HepG2 (cell line): Measurements from ENCODE around the gene ABCE1. TPM values are rescaled to one million over a fixed set of nuclear protein-coding genes. Genes with fewer than 3 reads are reported as not detected.

Experiments
- AGO2 ChIP-seq: fragments of 200-400 bp; formaldehyde crosslinking; optimal IDR thresholded peaks from 2 replicates; pipeline ENCODE3; 2017; ENCODE audit warnings: mild to moderate bottlenecking, low read depth, low read length, moderate library complexity
- ATF1 ChIP-seq: IDR thresholded peaks from 2 replicates; pipeline ENCODE4 v1.6.1; 2016; ENCODE audit warnings: mild to moderate bottlenecking, control low read depth
- HDAC1 ChIP-seq: sonication (generic); formaldehyde crosslinking; IDR thresholded peaks from 2 replicates; pipeline ENCODE4 v1.5.1; 2020; ENCODE audit warnings: mild to moderate bottlenecking, missing genetic modification reagents
- MAFF ChIP-seq: IDR thresholded peaks from 2 replicates; pipeline ENCODE4 v1.6.1; 2011; ENCODE audit warnings: low read depth, low read length, improper control_type of control experiment
- MXI1 ChIP-seq: IDR thresholded peaks from 3 replicates; pipeline ENCODE4 v1.6.1; 2012; ENCODE audit warnings: low read depth, low read length, inconsistent platforms, borderline replicate concordance
- PCBP1 ChIP-seq: fragments of 200-400 bp; formaldehyde crosslinking; IDR thresholded peaks from 2 replicates; pipeline ENCODE4 v1.6.1; 2017; ENCODE audit warnings: mild to moderate bottlenecking, low read depth, low read length, borderline replicate concordance
- RCOR2 ChIP-seq: IDR thresholded peaks from 2 replicates; pipeline ENCODE4 v1.6.1; 2016; ENCODE audit warnings: missing biosample characterization, missing genetic modification reagents
- TMF1 ChIP-seq: sonication (generic); formaldehyde crosslinking; IDR thresholded peaks from 2 replicates; pipeline ENCODE4 v1.8.1; 2022; ENCODE audit warnings: low read depth, missing genetic modification reagents
- TRIM24 ChIP-seq: sonication (generic); formaldehyde crosslinking; IDR thresholded peaks from 2 replicates; pipeline ENCODE4 v1.8.0; 2022; ENCODE audit warnings: mild to moderate bottlenecking, missing genetic modification reagents
- ZNF17 ChIP-seq: sonication (generic); formaldehyde crosslinking; IDR thresholded peaks from 2 replicates; pipeline ENCODE4 v1.5.0; 2020; ENCODE audit warnings: mild to moderate bottlenecking, missing genetic modification reagents
- ZNF577 ChIP-seq: sonication (generic); formaldehyde crosslinking; IDR thresholded peaks from 2 replicates; pipeline ENCODE4 v1.4.0; 2020; ENCODE audit warnings: mild to moderate bottlenecking, low read depth, missing genetic modification reagents, borderline replicate concordance
- ZNF674 ChIP-seq: sonication (generic); formaldehyde crosslinking; IDR thresholded peaks from 2 replicates; pipeline ENCODE4 v1.5.0; 2020; ENCODE audit warnings: low read depth, mild to moderate bottlenecking, missing genetic modification reagents
- ZNF839 ChIP-seq: sonication (generic); formaldehyde crosslinking; IDR thresholded peaks from 2 replicates; pipeline ENCODE4 v1.4.0; 2020; ENCODE audit warnings: missing genetic modification reagents, mild to moderate bottlenecking, borderline replicate concordance
- polyA plus RNA-seq, 8 experiments: library from polyadenylated mRNA; depleted of rRNA in 3 of 8; stranded (reverse) in 7 of 8; unstranded in 1 of 8; fragments of >200 nt; fragmentation: Illumina TruSeq in 4 of 8; extraction: Trizol in 4 of 8; gene quantifications; 2 replicates each; pipeline versions ENCODE4 v1.2.1 to v1.2.3, GENCODE V29; 2011 to 2016; ENCODE audit warnings: low read depth in 4 of 8, missing spikeins in 1 of 8, mixed read lengths in 1 of 8; ENCODE audit not compliant: insufficient read depth in 1 of 8
- total RNA-seq, 5 experiments: library from RNA; depleted of rRNA; stranded (reverse); fragments of >200 nt; fragmentation: Illumina TruSeq; extraction: Trizol; gene quantifications; 2 replicates each; pipeline ENCODE4 v1.2.3, GENCODE V29; 2016; ENCODE audit warnings: low read depth in 1 of 5
- TF ChIP-seq, protein P1 (sequence below): sonication (generic); formaldehyde crosslinking; IDR thresholded peaks from 2 replicates; pipeline ENCODE4 v1.8.0; 2022; ENCODE audit warnings: low read depth, missing genetic modification reagents
- TF ChIP-seq, protein P2 (sequence below): sonication (generic); formaldehyde crosslinking; IDR thresholded peaks from 2 replicates; pipeline ENCODE4 v1.5.1; 2020; ENCODE audit warnings: mild to moderate bottlenecking, missing genetic modification reagents, borderline replicate concordance
- TF ChIP-seq, protein P3 (sequence below): sonication (generic); formaldehyde crosslinking; IDR thresholded peaks from 2 replicates; pipeline ENCODE4 v1.5.0; 2020; ENCODE audit warnings: missing genetic modification reagents
- TF ChIP-seq, protein P4 (sequence below): IDR thresholded peaks from 2 replicates; pipeline ENCODE4 v1.6.1; 2016; ENCODE audit warnings: missing biosample characterization, missing genetic modification reagents, low read depth

ABCE1 gene
- total and polyA plus RNA-seq, 2 of the 13 experiments (the other 11 are each of a cell fraction or from before 2014, with no cell fraction given): 50.8 to 139 TPM

DNA sequence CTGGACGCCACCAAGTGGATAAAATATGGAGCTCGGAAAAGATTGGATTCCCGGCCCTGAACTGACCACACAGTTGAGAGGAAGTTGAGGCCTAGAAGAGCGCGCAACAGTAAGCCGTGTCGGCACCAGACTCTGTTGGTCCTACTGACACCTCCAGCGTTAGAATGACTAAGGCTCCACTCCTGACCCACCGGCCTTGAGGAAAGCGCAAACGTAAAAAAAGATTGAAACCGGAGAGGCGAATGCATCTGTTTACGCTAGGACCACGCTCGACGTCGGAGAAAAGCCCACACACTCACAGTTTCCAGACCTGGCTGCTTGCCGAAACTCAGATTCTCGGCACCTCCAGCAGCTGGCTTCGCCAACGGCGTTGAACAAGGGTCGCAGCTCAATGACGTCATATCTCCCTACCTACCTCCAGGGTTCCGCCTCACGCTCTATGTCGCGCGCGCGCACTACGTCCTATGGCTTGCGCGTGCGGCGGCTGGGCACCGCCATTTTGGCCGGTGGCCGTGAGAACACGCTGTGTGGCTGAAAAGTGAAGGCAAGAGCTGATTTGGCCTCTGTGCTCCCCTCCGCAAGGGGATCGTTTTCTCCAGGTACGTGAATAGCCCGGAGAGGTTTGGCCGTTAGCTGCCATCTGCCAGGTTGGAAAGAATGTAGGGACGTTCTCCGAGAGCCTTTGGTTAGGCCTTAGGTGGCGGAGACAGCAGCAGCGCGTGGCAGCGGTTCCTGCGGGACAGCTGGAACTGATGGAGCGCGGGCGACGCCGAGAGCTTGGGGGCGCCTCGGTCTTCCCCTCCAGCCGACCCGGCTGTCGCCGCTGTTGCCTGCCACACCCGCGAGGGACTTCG, at the start of gene ABCE1, which contains the start of gene ANAPC10 (continued):
- TF ChIP-seq, protein P1, sequence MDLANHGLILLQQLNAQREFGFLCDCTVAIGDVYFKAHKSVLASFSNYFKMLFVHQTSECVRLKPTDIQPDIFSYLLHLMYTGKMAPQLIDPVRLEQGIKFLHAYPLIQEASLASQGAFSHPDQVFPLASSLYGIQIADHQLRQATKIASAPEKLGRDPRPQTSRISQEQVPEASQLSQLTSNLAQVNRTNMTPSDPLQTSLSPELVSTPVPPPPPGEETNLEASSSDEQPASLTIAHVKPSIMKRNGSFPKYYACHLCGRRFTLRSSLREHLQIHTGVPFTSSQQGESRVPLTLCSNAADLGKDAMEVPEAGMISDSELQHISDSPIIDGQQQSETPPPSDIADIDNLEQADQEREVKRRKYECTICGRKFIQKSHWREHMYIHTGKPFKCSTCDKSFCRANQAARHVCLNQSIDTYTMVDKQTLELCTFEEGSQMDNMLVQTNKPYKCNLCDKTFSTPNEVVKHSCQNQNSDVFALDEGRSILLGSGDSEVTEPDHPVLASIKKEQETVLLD: peak; percentile 66; the same call in 1 of the 2 replicates
- TF ChIP-seq, protein P2, sequence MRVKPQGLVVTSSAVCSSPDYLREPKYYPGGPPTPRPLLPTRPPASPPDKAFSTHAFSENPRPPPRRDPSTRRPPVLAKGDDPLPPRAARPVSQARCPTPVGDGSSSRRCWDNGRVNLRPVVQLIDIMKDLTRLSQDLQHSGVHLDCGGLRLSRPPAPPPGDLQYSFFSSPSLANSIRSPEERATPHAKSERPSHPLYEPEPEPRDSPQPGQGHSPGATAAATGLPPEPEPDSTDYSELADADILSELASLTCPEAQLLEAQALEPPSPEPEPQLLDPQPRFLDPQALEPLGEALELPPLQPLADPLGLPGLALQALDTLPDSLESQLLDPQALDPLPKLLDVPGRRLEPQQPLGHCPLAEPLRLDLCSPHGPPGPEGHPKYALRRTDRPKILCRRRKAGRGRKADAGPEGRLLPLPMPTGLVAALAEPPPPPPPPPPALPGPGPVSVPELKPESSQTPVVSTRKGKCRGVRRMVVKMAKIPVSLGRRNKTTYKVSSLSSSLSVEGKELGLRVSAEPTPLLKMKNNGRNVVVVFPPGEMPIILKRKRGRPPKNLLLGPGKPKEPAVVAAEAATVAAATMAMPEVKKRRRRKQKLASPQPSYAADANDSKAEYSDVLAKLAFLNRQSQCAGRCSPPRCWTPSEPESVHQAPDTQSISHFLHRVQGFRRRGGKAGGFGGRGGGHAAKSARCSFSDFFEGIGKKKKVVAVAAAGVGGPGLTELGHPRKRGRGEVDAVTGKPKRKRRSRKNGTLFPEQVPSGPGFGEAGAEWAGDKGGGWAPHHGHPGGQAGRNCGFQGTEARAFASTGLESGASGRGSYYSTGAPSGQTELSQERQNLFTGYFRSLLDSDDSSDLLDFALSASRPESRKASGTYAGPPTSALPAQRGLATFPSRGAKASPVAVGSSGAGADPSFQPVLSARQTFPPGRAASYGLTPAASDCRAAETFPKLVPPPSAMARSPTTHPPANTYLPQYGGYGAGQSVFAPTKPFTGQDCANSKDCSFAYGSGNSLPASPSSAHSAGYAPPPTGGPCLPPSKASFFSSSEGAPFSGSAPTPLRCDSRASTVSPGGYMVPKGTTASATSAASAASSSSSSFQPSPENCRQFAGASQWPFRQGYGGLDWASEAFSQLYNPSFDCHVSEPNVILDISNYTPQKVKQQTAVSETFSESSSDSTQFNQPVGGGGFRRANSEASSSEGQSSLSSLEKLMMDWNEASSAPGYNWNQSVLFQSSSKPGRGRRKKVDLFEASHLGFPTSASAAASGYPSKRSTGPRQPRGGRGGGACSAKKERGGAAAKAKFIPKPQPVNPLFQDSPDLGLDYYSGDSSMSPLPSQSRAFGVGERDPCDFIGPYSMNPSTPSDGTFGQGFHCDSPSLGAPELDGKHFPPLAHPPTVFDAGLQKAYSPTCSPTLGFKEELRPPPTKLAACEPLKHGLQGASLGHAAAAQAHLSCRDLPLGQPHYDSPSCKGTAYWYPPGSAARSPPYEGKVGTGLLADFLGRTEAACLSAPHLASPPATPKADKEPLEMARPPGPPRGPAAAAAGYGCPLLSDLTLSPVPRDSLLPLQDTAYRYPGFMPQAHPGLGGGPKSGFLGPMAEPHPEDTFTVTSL: no peak
- TF ChIP-seq MAFF: no peak
- no peak for TF ChIP-seq ZNF674 (CRISPR knock-in tag)
- TF ChIP-seq ZNF577 (CRISPR knock-in tag): 0 out of 2 replicates have a peak, but pooled peaks have one; percentile 58
- TF ChIP-seq RCOR2 (CRISPR knock-in tag): peak; percentile 52; the same call in 1 of the 2 replicates
- TF ChIP-seq MXI1: peak; percentile 96; the same call in 2 of the 3 replicates
- TF ChIP-seq ZNF17 (CRISPR knock-in tag): no peak
- TF ChIP-seq, protein P3, sequence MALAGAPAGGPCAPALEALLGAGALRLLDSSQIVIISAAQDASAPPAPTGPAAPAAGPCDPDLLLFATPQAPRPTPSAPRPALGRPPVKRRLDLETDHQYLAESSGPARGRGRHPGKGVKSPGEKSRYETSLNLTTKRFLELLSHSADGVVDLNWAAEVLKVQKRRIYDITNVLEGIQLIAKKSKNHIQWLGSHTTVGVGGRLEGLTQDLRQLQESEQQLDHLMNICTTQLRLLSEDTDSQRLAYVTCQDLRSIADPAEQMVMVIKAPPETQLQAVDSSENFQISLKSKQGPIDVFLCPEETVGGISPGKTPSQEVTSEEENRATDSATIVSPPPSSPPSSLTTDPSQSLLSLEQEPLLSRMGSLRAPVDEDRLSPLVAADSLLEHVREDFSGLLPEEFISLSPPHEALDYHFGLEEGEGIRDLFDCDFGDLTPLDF (CRISPR knock-in tag): peak; percentile 60; the same call in 1 of the 2 replicates
- peak; percentile 99 for TF ChIP-seq ATF1 (CRISPR knock-in tag)
- TF ChIP-seq, protein P4, sequence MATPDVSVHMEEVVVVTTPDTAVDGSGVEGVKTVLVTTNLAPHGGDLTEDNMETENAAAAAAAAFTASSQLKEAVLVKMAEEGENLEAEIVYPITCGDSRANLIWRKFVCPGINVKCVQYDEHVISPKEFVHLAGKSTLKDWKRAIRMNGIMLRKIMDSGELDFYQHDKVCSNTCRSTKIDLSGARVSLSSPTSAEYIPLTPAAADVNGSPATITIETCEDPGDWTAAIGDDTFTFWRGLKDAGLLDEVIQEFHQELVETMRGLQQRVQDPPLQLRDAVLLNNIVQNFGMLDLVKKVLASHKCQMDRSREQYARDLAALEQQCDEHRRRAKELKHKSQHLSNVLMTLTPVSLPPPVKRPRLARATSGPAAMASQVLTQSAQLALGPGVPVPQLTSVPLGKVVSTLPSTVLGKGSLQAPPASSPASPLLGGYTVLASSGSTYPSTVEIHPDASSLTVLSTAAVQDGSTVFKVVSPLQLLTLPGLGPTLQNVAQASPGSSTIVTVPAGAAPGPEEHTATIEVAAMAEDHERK (CRISPR knock-in tag): peak; percentile 92
- no peak for TF ChIP-seq PCBP1
- TF ChIP-seq AGO2: peak; percentile 51
- peak; percentile 77; the same call in 1 of the 2 replicates for TF ChIP-seq ZNF839 (CRISPR knock-in tag)
- 0 out of 2 replicates have a peak, but pooled peaks have one; percentile 36 for TF ChIP-seq TMF1 (CRISPR knock-in tag)
- no peak for TF ChIP-seq TRIM24 (CRISPR knock-in tag)
- TF ChIP-seq HDAC1 (CRISPR knock-in tag): peak; percentile 94
